Muscle layer of duodenum (tissue), 2 donors: Measurements from ENCODE around the gene PAX9.
"Not testable (repeated sequence)": the region's sequence is repeated elsewhere in the genome, so short reads cannot be mapped to it uniquely, and the experiment has no call there.

ENCODE experiments used
- H3K27ac ChIP-seq: one replicate; pipeline ENCODE4 v1.7.0; 2013; ENCODE audit warnings: mild to moderate bottlenecking, low read length
- H3K27me3 ChIP-seq: one replicate; pipeline ENCODE4 v1.7.0; 2013; ENCODE audit warnings: low read depth, mild to moderate bottlenecking, control low read depth, low read length
- H3K36me3 ChIP-seq, 2 donors: one replicate each; pipeline ENCODE4 v1.7.0; 2013; ENCODE audit warnings: low read length in 2 of 2, control low read depth in 1 of 2, mild to moderate bottlenecking in 1 of 2; ENCODE audit not compliant: insufficient read depth in 2 of 2, control insufficient read depth in 1 of 2
- H3K4me1 ChIP-seq, 2 donors: one replicate each; pipeline ENCODE4 v1.7.0; 2013; ENCODE audit warnings: low read length in 2 of 2, mild to moderate bottlenecking in 2 of 2, control low read depth in 1 of 2, moderate library complexity in 1 of 2; ENCODE audit not compliant: insufficient read depth in 2 of 2, control insufficient read depth in 1 of 2
- H3K4me3 ChIP-seq, 2 donors: one replicate each; pipeline ENCODE4 v1.7.0; 2013; ENCODE audit warnings: low read length in 2 of 2, low read depth in 1 of 2, mild to moderate bottlenecking in 1 of 2
- H3K9me3 ChIP-seq, 2 donors: one replicate each; pipeline ENCODE4 v1.7.0; 2013; ENCODE audit warnings: low read length in 2 of 2, control low read depth in 1 of 2, mild to moderate bottlenecking in 1 of 2; ENCODE audit not compliant: control insufficient read depth in 1 of 2
- donor health status: healthy.

The PAX9 gene

GRCh38 chr14:36682338-36682737 is 20.7 kb downstream of the PAX9 start:
- Histone ChIP-seq H3K4me3 (no peak overlapping the region), H3K4me1 (no peaks in the 10 kb centered on the region), H3K36me3 (no peaks in the 10 kb centered on the region), H3K9me3 (no peaks in the 10 kb centered on the region), H3K27ac (no peak overlapping the region), H3K27me3 (no peaks in the 10 kb centered on the region)

GRCh38 chr14:36683083-36683724 is 21.5 kb downstream of the PAX9 start:
- no peak overlapping the region for H3K4me3 ChIP-seq
- H3K36me3 ChIP-seq, result no peaks in the 10 kb centered on the region
- H3K9me3 ChIP-seq, result no peaks in the 10 kb centered on the region
- no peaks in the 10 kb centered on the region for H3K27me3 ChIP-seq
- no peak overlapping the region for H3K27ac ChIP-seq
- H3K4me1 ChIP-seq, result no peaks in the 10 kb centered on the region

GRCh38 chr14:36684946-36685345 is 23.3 kb downstream of the PAX9 start:
- no peaks in the 10 kb centered on the region for H3K4me1 ChIP-seq
- H3K27me3 ChIP-seq, result no peaks in the 10 kb centered on the region
- H3K4me3 ChIP-seq, result no peak overlapping the region
- no peak overlapping the region for H3K27ac ChIP-seq
- no peaks in the 10 kb centered on the region for H3K9me3 ChIP-seq
- H3K36me3 ChIP-seq, result no peaks in the 10 kb centered on the region

- Histone ChIP-seq H3K27ac (no peak overlapping the region), H3K9me3 (peaks cover 0 to 2% of the 10 kb centered on the region in 2 donors), H3K4me1 (no peaks in the 10 kb centered on the region), H3K36me3 (no peaks in the 10 kb centered on the region), H3K27me3 (no peaks in the 10 kb centered on the region), H3K4me3 (no peak overlapping the region)
Observed at GRCh38 chr14:36690311-36691040, 28.8 kb downstream of the PAX9 start.

GRCh38 chr14:36699420-36699819 is 37.8 kb downstream of the PAX9 start:
- not testable (repeated sequence) for H3K4me3 ChIP-seq

GRCh38 chr14:36700651-36701050 is 39.0 kb downstream of the PAX9 start:
- Histone ChIP-seq H3K9me3 (no peaks in the 10 kb centered on the region), H3K27me3 (no peaks in the 10 kb centered on the region), H3K27ac (no peak overlapping the region), H3K36me3 (no peaks in the 10 kb centered on the region), H3K4me3 (no peak overlapping the region), H3K4me1 (no peaks in the 10 kb centered on the region)

More at GRCh38 chr14:36699420-36699819, 37.8 kb downstream of the PAX9 start:
- H3K9me3 ChIP-seq, H3K36me3 ChIP-seq, H3K27ac ChIP-seq, H3K4me1 ChIP-seq, H3K27me3 ChIP-seq: not testable (repeated sequence)

GRCh38 chr14:36701132-36701531 is 39.5 kb downstream of the PAX9 start:
- Histone ChIP-seq H3K4me1 (no peaks in the 10 kb centered on the region), H3K27ac (no peak overlapping the region), H3K27me3 (no peaks in the 10 kb centered on the region), H3K36me3 (no peaks in the 10 kb centered on the region), H3K9me3 (no peaks in the 10 kb centered on the region), H3K4me3 (no peak overlapping the region)

- no peaks in the 10 kb centered on the region for H3K27me3 ChIP-seq
- no peak overlapping the region for H3K4me3 ChIP-seq
- no peak overlapping the region for H3K27ac ChIP-seq
- H3K36me3 ChIP-seq, result no peaks in the 10 kb centered on the region
- H3K4me1 ChIP-seq, result no peaks in the 10 kb centered on the region
- H3K9me3 ChIP-seq, result no peaks in the 10 kb centered on the region
Observed at GRCh38 chr14:36702474-36702873, 40.8 kb downstream of the PAX9 start.

GRCh38 chr14:36707570-36707969 is 45.9 kb downstream of the PAX9 start:
- Histone ChIP-seq H3K36me3 (no peaks in the 10 kb centered on the region), H3K27me3 (no peaks in the 10 kb centered on the region), H3K4me3 (no peak overlapping the region), H3K9me3 (no peaks in the 10 kb centered on the region), H3K27ac (no peak overlapping the region), H3K4me1 (no peaks in the 10 kb centered on the region)

- no peaks in the 10 kb centered on the region for H3K9me3 ChIP-seq
- H3K36me3 ChIP-seq, result no peaks in the 10 kb centered on the region
- H3K4me1 ChIP-seq, result no peaks in the 10 kb centered on the region
- H3K4me3 ChIP-seq, result no peak overlapping the region
- H3K27me3 ChIP-seq, result no peaks in the 10 kb centered on the region
- no peak overlapping the region for H3K27ac ChIP-seq
Observed at GRCh38 chr14:36713960-36714703, 52.5 kb downstream of the PAX9 start.

GRCh38 chr14:36716614-36717184 is 55.0 kb downstream of the PAX9 start:
- H3K9me3 ChIP-seq, result peaks cover 0 to 3% of the 10 kb centered on the region in 2 donors
- H3K36me3 ChIP-seq, result no peaks in the 10 kb centered on the region
- no peaks in the 10 kb centered on the region for H3K4me1 ChIP-seq
- no peak overlapping the region for H3K4me3 ChIP-seq
- no peaks in the 10 kb centered on the region for H3K27me3 ChIP-seq
- H3K27ac ChIP-seq, result no peak overlapping the region
